ENCODE measurements around the gene OR2T29.
"Not testable (repeated sequence)": the region's sequence is repeated elsewhere in the genome, so short reads cannot be mapped to it uniquely, and the experiment has no call there.

OR2T29 gene

GRCh38 chr1:248562672-248563071 is at the start of gene OR2T29:
Gene OR2T29 (minus strand): TSS chr1:248562772. CDS start chr1:248559491, 3,281 bp downstream.
- DNase-seq (ENCODE audit: low read depth); H3K4me3 ChIP-seq (ENCODE audit: low read length): not testable (repeated sequence)

- no peak for DNase-seq (ENCODE audit: low read depth)
- H3K4me3 ChIP-seq (ENCODE audit: low read length), result no peak overlapping the region
- no peak for TF ChIP-seq CTCF (IDR thresholded peaks at IDR 0.05; ENCODE audit: insufficient read depth, low read depth, low read length, missing control alignments)
Measured at GRCh38 chr1:248611883-248612414, 49.4 kb upstream of the OR2T29 start.

GRCh38 chr1:248610301-248610700 is 47.7 kb upstream of the OR2T29 start:
- no peak overlapping the region for H3K4me3 ChIP-seq (ENCODE audit: low read length)
- DNase-seq (ENCODE audit: low read depth), result no peak
- no peak for TF ChIP-seq CTCF (IDR thresholded peaks at IDR 0.05; ENCODE audit: insufficient read depth, low read depth, low read length, missing control alignments)

GRCh38 chr1:248599396-248599795 is 36.8 kb upstream of the OR2T29 start:
- DNase-seq (ENCODE audit: low read depth), result no peak
- no peak for TF ChIP-seq CTCF (IDR thresholded peaks at IDR 0.05; ENCODE audit: insufficient read depth, low read depth, low read length, missing control alignments)

GRCh38 chr1:248597589-248597988 is 35.0 kb upstream of the OR2T29 start, which contains the start of gene OR2T10:
Gene OR2T10 (minus strand): TSS chr1:248597700. CDS start chr1:248593768, 3,932 bp downstream.
- no peak for TF ChIP-seq CTCF (IDR thresholded peaks at IDR 0.05; ENCODE audit: insufficient read depth, low read depth, low read length, missing control alignments)
- no peak within 1 kb of the TSS for H3K4me3 ChIP-seq (ENCODE audit: low read length)
- DNase-seq (ENCODE audit: low read depth), result no peak

More at GRCh38 chr1:248599396-248599795, 36.8 kb upstream of the OR2T29 start:
- no peak overlapping the region for H3K4me3 ChIP-seq (ENCODE audit: low read length)

GRCh38 chr1:248596615-248597014 is 34.0 kb upstream of the OR2T29 start:
- no peak for DNase-seq (ENCODE audit: low read depth)
- no peak for TF ChIP-seq CTCF (IDR thresholded peaks at IDR 0.05; ENCODE audit: insufficient read depth, low read depth, low read length, missing control alignments)
- no peak overlapping the region for H3K4me3 ChIP-seq (ENCODE audit: low read length)

GRCh38 chr1:248593226-248593625 is 30.7 kb upstream of the OR2T29 start:
- H3K4me3 ChIP-seq (ENCODE audit: low read length), result no peak overlapping the region
- no peak for DNase-seq (ENCODE audit: low read depth)
- TF ChIP-seq CTCF (IDR thresholded peaks at IDR 0.05; ENCODE audit: insufficient read depth, low read depth, low read length, missing control alignments), result no peak
